Duodenal mucosa (tissue), 2 donors: ENCODE measurements around the gene FBXO17.
A peak's percentile ranks its signal among the peaks of the same experiment; 100 is the strongest.

ENCODE experiments used
- H3K27ac ChIP-seq: one replicate; pipeline ENCODE4 v1.7.0; 2013; ENCODE audit warnings: low read depth, low read length
- H3K27me3 ChIP-seq, 2 donors: one replicate each; pipeline ENCODE4 v1.7.0; 2013; ENCODE audit warnings: low read length in 2 of 2, control low read depth in 1 of 2; ENCODE audit not compliant: insufficient read depth in 2 of 2, control insufficient read depth in 1 of 2
- H3K36me3 ChIP-seq, 2 donors: one replicate each; pipeline ENCODE4 v1.7.0; 2013; ENCODE audit warnings: low read length in 2 of 2, control low read depth in 1 of 2; ENCODE audit not compliant: insufficient read depth in 2 of 2, control insufficient read depth in 1 of 2
- H3K4me1 ChIP-seq, 2 donors: one replicate each; pipeline ENCODE4 v1.7.0; 2013; ENCODE audit warnings: low read length in 2 of 2, control low read depth in 1 of 2; ENCODE audit not compliant: insufficient read depth in 2 of 2, control insufficient read depth in 1 of 2
- H3K4me3 ChIP-seq, 2 donors: one replicate each; pipeline ENCODE4 v1.7.0; 2013; ENCODE audit warnings: low read length in 2 of 2, low read depth in 1 of 2
- H3K9ac ChIP-seq, 2 donors: one replicate each; pipeline ENCODE4 v1.7.0; 2013; ENCODE audit warnings: low read length in 2 of 2, low read depth in 1 of 2
- H3K9me3 ChIP-seq, 2 donors: one replicate each; pipeline ENCODE4 v1.7.0; 2013; ENCODE audit warnings: low read length in 2 of 2, control low read depth in 1 of 2; ENCODE audit not compliant: control insufficient read depth in 1 of 2

Gene FBXO17

GRCh38 chr19:38985262-38985661, 9.7 kb upstream of the FBXO17 start:
- H3K9me3 ChIP-seq, result peaks cover 9% of the 10 kb centered on the region in 2 donors
- no peak overlapping the region for H3K27ac ChIP-seq
- H3K4me1 ChIP-seq, result no peaks in the 10 kb centered on the region
- H3K9ac ChIP-seq, result no peak overlapping the region
- no peaks in the 10 kb centered on the region for H3K36me3 ChIP-seq
- H3K4me3 ChIP-seq, result no peak overlapping the region
- H3K27me3 ChIP-seq, result no peaks in the 10 kb centered on the region

DNA sequence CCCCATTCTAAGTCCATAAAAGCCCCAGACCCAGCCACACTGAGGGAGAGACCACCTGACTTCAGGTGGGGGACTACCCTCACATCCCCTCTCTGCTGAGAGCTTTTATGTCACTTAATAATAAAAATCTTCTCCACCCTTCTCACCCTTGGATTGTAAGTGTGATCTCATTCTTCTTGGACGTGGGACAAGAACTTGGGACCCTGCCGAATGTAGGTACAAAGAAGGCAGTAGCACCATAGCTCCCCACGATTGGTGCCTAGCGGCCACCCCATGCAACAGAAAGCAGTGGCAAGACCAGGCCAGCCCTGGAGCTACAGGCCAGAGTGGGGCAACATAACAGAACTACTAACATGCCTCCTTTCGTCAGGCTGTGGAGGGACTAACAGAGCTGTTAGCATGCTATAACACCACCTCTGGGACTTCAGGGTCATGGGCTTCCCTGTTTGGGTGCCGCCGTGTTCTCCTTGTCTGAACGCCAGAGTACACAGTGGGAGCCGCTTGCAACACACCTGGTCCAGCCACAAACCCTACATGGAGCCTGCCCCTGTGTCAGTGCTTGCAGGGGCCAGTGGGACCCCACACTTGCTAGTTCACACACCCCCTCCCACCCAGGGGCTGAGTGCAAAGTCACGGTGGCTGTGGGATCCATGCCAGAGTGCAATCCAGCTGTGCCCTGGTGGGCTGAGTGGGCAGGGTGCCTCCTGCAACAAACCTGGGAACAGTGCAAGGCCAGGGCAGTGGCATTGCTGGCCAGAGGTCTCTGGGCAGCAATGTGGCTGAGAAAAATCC, 5.2 kb upstream of the FBXO17 start:
- Histone ChIP-seq H3K36me3 (no peaks in the 10 kb centered on the region), H3K9ac (no peak overlapping the region), H3K27me3 (no peaks in the 10 kb centered on the region), H3K4me3 (no peak overlapping the region), H3K4me1 (peaks cover 3 to 9% of the 10 kb centered on the region in 2 donors), H3K27ac (no peak overlapping the region), H3K9me3 (peaks cover 9 to 10% of the 10 kb centered on the region in 2 donors)

GRCh38 chr19:38979812-38980211, 4.3 kb upstream of the FBXO17 start:
- H3K4me1 ChIP-seq, result peaks cover 3 to 13% of the 10 kb centered on the region in 2 donors
- H3K4me3 ChIP-seq, result no peak overlapping the region
- no peak overlapping the region for H3K9ac ChIP-seq
- H3K36me3 ChIP-seq, result no peaks in the 10 kb centered on the region
- H3K9me3 ChIP-seq, result peaks cover 9 to 10% of the 10 kb centered on the region in 2 donors
- H3K27me3 ChIP-seq, result no peaks in the 10 kb centered on the region
- no peak overlapping the region for H3K27ac ChIP-seq

DNA sequence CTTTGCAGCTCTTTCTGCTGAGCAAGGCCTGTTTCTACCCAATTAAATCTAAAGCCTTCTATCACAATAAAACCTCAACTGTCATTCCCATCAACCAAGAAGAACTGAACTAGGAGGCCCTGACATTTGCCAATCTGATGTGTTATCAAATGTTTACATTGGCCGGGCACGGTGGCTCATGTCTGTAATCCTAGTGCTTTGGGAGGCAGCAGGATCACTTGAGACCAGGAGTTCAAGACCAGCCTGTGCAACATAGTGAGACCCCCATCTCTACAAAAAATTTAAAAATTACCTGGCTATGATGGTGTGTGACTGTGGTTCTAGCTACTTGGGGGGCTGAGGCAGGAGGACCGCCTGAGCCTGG, 2.8 kb upstream of the FBXO17 start:
- H3K4me3 ChIP-seq, result no peak overlapping the region
- H3K36me3 ChIP-seq, result no peaks in the 10 kb centered on the region
- peaks cover 3 to 13% of the 10 kb centered on the region in 2 donors for H3K4me1 ChIP-seq
- no peak overlapping the region for H3K27ac ChIP-seq
- H3K9ac ChIP-seq, result no peak overlapping the region
- H3K27me3 ChIP-seq, result no peaks in the 10 kb centered on the region
- peaks cover 9 to 10% of the 10 kb centered on the region in 2 donors for H3K9me3 ChIP-seq

GRCh38 chr19:38977445-38978325, 2.1 kb upstream of the FBXO17 start:
- Histone ChIP-seq H3K4me1 (peaks cover 3 to 13% of the 10 kb centered on the region in 2 donors), H3K9ac (no peak overlapping the region), H3K9me3 (peaks cover 9 to 10% of the 10 kb centered on the region in 2 donors), H3K27me3 (no peaks in the 10 kb centered on the region), H3K27ac (no peak overlapping the region), H3K4me3 (no peak overlapping the region), H3K36me3 (no peaks in the 10 kb centered on the region)

- Histone ChIP-seq H3K27ac (peak overlapping the region; percentile 70), H3K4me3 (peak overlapping the region; percentile 58 to 62), H3K36me3 (no peaks in the 10 kb centered on the region), H3K9me3 (peaks cover 6 to 7% of the 10 kb centered on the region in 2 donors), H3K27me3 (no peaks in the 10 kb centered on the region), H3K4me1 (peaks cover 3 to 13% of the 10 kb centered on the region in 2 donors), H3K9ac (peak overlapping the region; percentile 30 to 43)
Observed at GRCh38 chr19:38975861-38976271, 324 bp upstream of the FBXO17 start.

- no peaks in the 10 kb centered on the region for H3K27me3 ChIP-seq
- no peaks in the 10 kb centered on the region for H3K9me3 ChIP-seq
- H3K4me1 ChIP-seq, result peaks cover 3 to 13% of the 10 kb centered on the region in 2 donors
- no peaks in the 10 kb centered on the region for H3K36me3 ChIP-seq
- H3K4me3 ChIP-seq, result peak overlapping the region; percentile 58 to 62
- H3K9ac ChIP-seq, result peak overlapping the region; percentile 5 to 25
- no peak overlapping the region for H3K27ac ChIP-seq
Observed at GRCh38 chr19:38974624-38975213, 823 bp downstream of the FBXO17 start.

DNA sequence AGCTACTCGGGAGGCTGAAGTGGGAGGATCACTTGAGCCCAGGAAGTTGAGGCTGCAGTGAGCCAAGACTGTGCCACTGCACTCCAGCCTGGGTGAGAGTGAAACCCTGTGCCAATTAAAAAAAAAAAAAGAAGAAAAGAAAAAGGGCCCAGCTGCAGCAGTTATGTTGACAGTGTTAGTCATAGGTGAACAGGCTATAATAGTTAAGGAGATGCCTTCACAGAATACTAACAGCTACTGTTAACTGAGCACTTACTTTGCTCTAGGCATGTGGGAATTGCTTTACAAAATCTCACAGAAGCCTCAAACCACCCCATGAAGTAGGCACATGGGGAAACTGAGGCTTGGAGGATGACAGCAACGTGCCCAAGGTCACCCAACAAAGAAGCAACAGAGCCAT, 3.9 kb downstream of the FBXO17 start:
- no peaks in the 10 kb centered on the region for H3K27me3 ChIP-seq
- H3K4me3 ChIP-seq, result no peak overlapping the region
- no peaks in the 10 kb centered on the region for H3K36me3 ChIP-seq
- no peak overlapping the region for H3K27ac ChIP-seq
- peaks cover 0 to 13% of the 10 kb centered on the region in 2 donors for H3K4me1 ChIP-seq
- H3K9ac ChIP-seq, result no peak overlapping the region
- no peaks in the 10 kb centered on the region for H3K9me3 ChIP-seq

GRCh38 chr19:38970664-38971532, 4.6 kb downstream of the FBXO17 start:
- Histone ChIP-seq H3K4me3 (no peak overlapping the region), H3K36me3 (no peaks in the 10 kb centered on the region), H3K27ac (no peak overlapping the region), H3K27me3 (no peaks in the 10 kb centered on the region), H3K9me3 (no peaks in the 10 kb centered on the region), H3K4me1 (peaks cover 0 to 5% of the 10 kb centered on the region in 2 donors), H3K9ac (no peak overlapping the region)
